H1 (cell line): ENCODE results near the gene SLC25A45. TPM values are rescaled to one million over a fixed set of nuclear protein-coding genes. Genes with fewer than 3 reads are reported as not detected.

ENCODE experiments used
- CTCF ChIA-PET: fragments of 300-600 bp; sonication (Branson Sonifier 250); formaldehyde crosslinking; loops from one replicate; lab custom pipeline; 2021; ENCODE audit not compliant: partially characterized antibody; lab: Charles Lee
- POLR2A ChIA-PET: fragments of 300-600 bp; sonication (Branson Sonifier 250); formaldehyde crosslinking; loops from one replicate; lab custom pipeline; 2021; ENCODE audit warnings: inconsistent platforms; ENCODE audit not compliant: partially characterized antibody; lab: Charles Lee
- DNase-seq, 2 experiments: peaks; one replicate each; pipeline versions ENCODE4 v3.0.0 to v3.0.0-alpha.2; 2010 to 2022; ENCODE audit warnings: low spot score in 2 of 2, low read depth in 1 of 2, mixed read lengths in 1 of 2
- FAIRE-seq: peaks from 2 replicates; lab custom pipeline; 2011; peaks lifted over from hg19 to GRCh38; lab: Jason Lieb, UNC
- H2AFZ ChIP-seq: 2 replicates; pipeline ENCODE4 v1.8.1; 2012; ENCODE audit warnings: low read length, inconsistent platforms
- H2AK5ac ChIP-seq: 2 replicates; pipeline ENCODE4 v1.6.1; 2013; ENCODE audit warnings: low read depth, low read length
- H2BK120ac ChIP-seq: replicated peaks from 2 replicates; pipeline ENCODE3; 2013; ENCODE audit warnings: low read depth, low read length, inconsistent platforms
- H2BK12ac ChIP-seq: 2 replicates; pipeline ENCODE4 v1.6.1; 2013; ENCODE audit warnings: low read depth, low read length
- H2BK15ac ChIP-seq: 2 replicates; pipeline ENCODE4 v1.6.1; 2013; ENCODE audit warnings: low read length
- H2BK20ac ChIP-seq: 2 replicates; pipeline ENCODE4 v1.6.1; 2013; ENCODE audit warnings: low read length
- H2BK5ac ChIP-seq: 2 replicates; pipeline ENCODE4 v1.6.1; 2013; ENCODE audit warnings: low read depth, low read length
- H3K14ac ChIP-seq: 2 replicates; pipeline ENCODE4 v1.6.1; 2013; ENCODE audit warnings: inconsistent platforms; ENCODE audit not compliant: insufficient read length
- H3K18ac ChIP-seq: 2 replicates; pipeline ENCODE4 v1.6.1; 2013; ENCODE audit warnings: low read length; ENCODE audit errors: extremely low read depth
- H3K23ac ChIP-seq: 2 replicates; pipeline ENCODE4 v1.6.1; 2013; ENCODE audit warnings: inconsistent platforms; ENCODE audit not compliant: insufficient read length
- H3K23me2 ChIP-seq: 2 replicates; pipeline ENCODE4 v1.6.1; 2013; ENCODE audit warnings: low read depth, low read length
- H3K27ac ChIP-seq: 2 replicates; pipeline ENCODE4 v1.6.1; 2011; ENCODE audit warnings: low read depth, low read length, inconsistent platforms
- H3K27me3 ChIP-seq, 4 experiments: replicated peaks in 1 of 4; 1 replicate in 1 of 4; 2 replicates in 3 of 4; pipeline versions ENCODE4 v1.6.1 to v1.8.1; 2011 to 2013; ENCODE audit warnings: low read length in 3 of 4, mild to moderate bottlenecking in 3 of 4, inconsistent platforms in 2 of 4, mixed read lengths in 2 of 4, moderate library complexity in 1 of 4; ENCODE audit not compliant: control insufficient read depth in 3 of 4, insufficient read depth in 3 of 4; ENCODE audit errors: extremely low read depth in 1 of 4
- H3K36me3 ChIP-seq, 4 experiments: 2 replicates each; pipeline versions ENCODE4 v1.6.1 to v1.8.1; 2011 to 2013; ENCODE audit warnings: mild to moderate bottlenecking in 4 of 4, low read length in 3 of 4, moderate library complexity in 2 of 4, control low read depth in 1 of 4, inconsistent platforms in 1 of 4; ENCODE audit not compliant: insufficient read depth in 4 of 4, control insufficient read depth in 2 of 4
- H3K4ac ChIP-seq: replicated peaks from 2 replicates; pipeline ENCODE3; 2013; ENCODE audit warnings: low read length, low read depth, mixed read lengths, inconsistent platforms; ENCODE audit not compliant: insufficient read length
- H3K4me1 ChIP-seq, 4 experiments: replicated peaks in 1 of 4; 1 replicate in 1 of 4; 2 replicates in 3 of 4; pipeline versions ENCODE4 v1.6.1 to v1.8.1; 2011 to 2013; ENCODE audit warnings: low read length in 3 of 4, inconsistent platforms in 2 of 4, mixed read lengths in 1 of 4; ENCODE audit not compliant: insufficient read depth in 4 of 4, control insufficient read depth in 3 of 4
- H3K4me2 ChIP-seq, 2 experiments: 2 replicates each; pipeline versions ENCODE4 v1.6.1 to v1.8.1; 2011 to 2013; ENCODE audit warnings: low read depth in 2 of 2, low read length in 2 of 2, control low read depth in 1 of 2, inconsistent platforms in 1 of 2, mild to moderate bottlenecking in 1 of 2; ENCODE audit not compliant: insufficient read depth in 1 of 2
- H3K4me3 ChIP-seq, 4 experiments: fragments of 200-600, 300-600 bp in 1 of 4; sonication (generic), shearing (Covaris generic), sonication (Bioruptor Twin) in 1 of 4; 2 replicates each; pipeline versions ENCODE4 v1.5.1 to v1.8.1; 2011 to 2016; ENCODE audit warnings: low read length in 4 of 4, low read depth in 3 of 4, control low read depth in 2 of 4, inconsistent platforms in 2 of 4, mild to moderate bottlenecking in 2 of 4, mixed read lengths in 1 of 4, moderate library complexity in 1 of 4; ENCODE audit not compliant: insufficient read depth in 2 of 4; ENCODE audit errors: extremely low read depth in 1 of 4
- H3K56ac ChIP-seq: replicated peaks from 2 replicates; pipeline ENCODE3; 2013; ENCODE audit warnings: low read depth, mild to moderate bottlenecking, mixed read lengths, low read length, inconsistent platforms; ENCODE audit not compliant: insufficient read length
- H3K79me1 ChIP-seq: 2 replicates; pipeline ENCODE4 v1.6.1; 2013; ENCODE audit warnings: low read depth, low read length, control low read depth
- H3K79me2 ChIP-seq, 2 experiments: 2 replicates each; pipeline versions ENCODE4 v1.6.1 to v1.8.1; 2012 to 2013; ENCODE audit warnings: low read length in 2 of 2, mild to moderate bottlenecking in 2 of 2, inconsistent platforms in 1 of 2; ENCODE audit not compliant: insufficient read depth in 2 of 2, control insufficient read depth in 1 of 2
- H3K9ac ChIP-seq, 4 experiments: replicated peaks in 1 of 4; 1 replicate in 1 of 4; 2 replicates in 3 of 4; pipeline versions ENCODE4 v1.6.1 to v1.8.1; 2011 to 2013; ENCODE audit warnings: low read depth in 3 of 4, low read length in 3 of 4, control low read depth in 2 of 4, mild to moderate bottlenecking in 2 of 4, moderate library complexity in 2 of 4, inconsistent platforms in 1 of 4; ENCODE audit errors: extremely low read depth in 1 of 4
- H3K9me3 ChIP-seq, 2 experiments: 2 replicates each; pipeline versions ENCODE4 v1.6.1 to v1.8.1; 2012 to 2013; ENCODE audit warnings: mild to moderate bottlenecking in 2 of 2, moderate library complexity in 2 of 2, control low read depth in 1 of 2, inconsistent platforms in 1 of 2, low read depth in 1 of 2, low read length in 1 of 2, mixed read lengths in 1 of 2; ENCODE audit not compliant: insufficient read depth in 2 of 2
- H4K20me1 ChIP-seq, 2 experiments: replicated peaks in 1 of 2; 2 replicates each; pipeline versions ENCODE3 to v1.8.1; 2011 to 2013; ENCODE audit warnings: inconsistent platforms in 2 of 2, low read length in 2 of 2, mild to moderate bottlenecking in 1 of 2; ENCODE audit not compliant: insufficient read depth in 2 of 2, control insufficient read depth in 1 of 2
- H4K5ac ChIP-seq: 2 replicates; pipeline ENCODE4 v1.6.1; 2013; ENCODE audit warnings: low read length, low read depth, mixed read lengths, inconsistent platforms; ENCODE audit not compliant: insufficient read length
- H4K8ac ChIP-seq: 2 replicates; pipeline ENCODE4 v1.8.0; 2013; ENCODE audit warnings: mild to moderate bottlenecking, moderate library complexity, low read length, inconsistent platforms; ENCODE audit not compliant: insufficient read depth; ENCODE audit errors: extremely low read depth
- H4K91ac ChIP-seq: replicated peaks from 2 replicates; pipeline ENCODE3; 2013; ENCODE audit warnings: low read length, mixed read lengths, inconsistent platforms; ENCODE audit not compliant: insufficient read length
- ASH2L ChIP-seq: fragments of 200-600, 300-600 bp; sonication (generic); IDR thresholded peaks from one replicate; pipeline ENCODE4 v1.7.1; 2017; ENCODE audit warnings: low read length
- EZH2 ChIP-seq: fragments of 200-600 bp; sonication (generic); IDR thresholded peaks from 2 replicates; pipeline ENCODE4 v1.7.1; 2012; ENCODE audit warnings: low read depth, mild to moderate bottlenecking, moderate library complexity, low read length, inconsistent platforms; ENCODE audit not compliant: severe bottlenecking
- KDM4A ChIP-seq: IDR thresholded peaks from one replicate; pipeline ENCODE4 v1.7.1; 2012; ENCODE audit warnings: low read depth, mild to moderate bottlenecking, moderate library complexity, low read length, inconsistent platforms; ENCODE audit not compliant: severe bottlenecking
- POU5F1 ChIP-seq: IDR thresholded peaks from 2 replicates; pipeline ENCODE4 v1.6.1; 2011; ENCODE audit warnings: low read depth, mild to moderate bottlenecking, low read length, moderate library complexity
- SIX5 ChIP-seq: IDR thresholded peaks from 2 replicates; pipeline ENCODE4 v1.6.1; 2011; ENCODE audit warnings: mild to moderate bottlenecking, low read depth, low read length
- YY1 ChIP-seq: IDR thresholded peaks from 2 replicates; pipeline ENCODE4 v1.6.1; 2011; ENCODE audit warnings: low read depth, mild to moderate bottlenecking, low read length
- WGBS, 2 experiments: shearing (Covaris generic) in 1 of 2; methylation state at CpG; one replicate each; pipeline versions ENCODE4 v1.1.6 to v1.1.7; 2013 to 2015; ENCODE audit warnings: low lambda C conversion rate in 2 of 2, mixed read lengths in 2 of 2, inconsistent platforms in 1 of 2, low coverage in 1 of 2, missing lambda C conversion rate in 1 of 2; ENCODE audit not compliant: insufficient replicate concordance in 2 of 2, insufficient coverage in 1 of 2, insufficient read length in 1 of 2; ENCODE audit errors: extremely low coverage in 1 of 2, missing lambda C conversion rate in 1 of 2; 5-methylcytosine and 5-hydroxymethylcytosine counted together
- polyA plus RNA-seq, 7 experiments: library from polyadenylated mRNA; depleted of rRNA in 3 of 7; stranded (reverse) in 5 of 7; unstranded in 2 of 7; fragments of >200 nt in 5 of 7; fragments of 200-250 nt in 2 of 7; gene quantifications; 1 replicate in 5 of 7; 2 replicates in 1 of 7; 4 replicates in 1 of 7; pipeline versions ENCODE4 v1.2.1 to v1.2.3, GENCODE V29; 2011 to 2013; ENCODE audit warnings: missing spikeins in 2 of 7, mixed read lengths in 2 of 7
- total RNA-seq: library from RNA; stranded (reverse); fragmentation: NEBNext Ultra II Directional; extraction: Animal tissue kit (Norgen Biotek cat#: 25700); gene quantifications from 2 replicates; pipeline ENCODE4 v1.2.1, GENCODE V29; 2021
- TF ChIP-seq, protein P1 (sequence below): IDR thresholded peaks from 2 replicates; pipeline ENCODE4 v1.6.1; 2011; ENCODE audit warnings: low read depth, mild to moderate bottlenecking, low read length; ENCODE audit not compliant: insufficient read depth
- TF ChIP-seq, protein P2 (sequence below): IDR thresholded peaks from 2 replicates; pipeline ENCODE4 v1.6.1; 2012; ENCODE audit warnings: inconsistent platforms
- TF ChIP-seq, protein P3 (sequence below): IDR thresholded peaks from 2 replicates; pipeline ENCODE4 v1.6.1; 2012; ENCODE audit warnings: inconsistent platforms

Gene SLC25A45
- total and polyA plus RNA-seq, 2 of the 8 experiments (the other 6 are each of a cell fraction or from before 2014, with no cell fraction given), result 0.54 to 0.59 TPM

DNA sequence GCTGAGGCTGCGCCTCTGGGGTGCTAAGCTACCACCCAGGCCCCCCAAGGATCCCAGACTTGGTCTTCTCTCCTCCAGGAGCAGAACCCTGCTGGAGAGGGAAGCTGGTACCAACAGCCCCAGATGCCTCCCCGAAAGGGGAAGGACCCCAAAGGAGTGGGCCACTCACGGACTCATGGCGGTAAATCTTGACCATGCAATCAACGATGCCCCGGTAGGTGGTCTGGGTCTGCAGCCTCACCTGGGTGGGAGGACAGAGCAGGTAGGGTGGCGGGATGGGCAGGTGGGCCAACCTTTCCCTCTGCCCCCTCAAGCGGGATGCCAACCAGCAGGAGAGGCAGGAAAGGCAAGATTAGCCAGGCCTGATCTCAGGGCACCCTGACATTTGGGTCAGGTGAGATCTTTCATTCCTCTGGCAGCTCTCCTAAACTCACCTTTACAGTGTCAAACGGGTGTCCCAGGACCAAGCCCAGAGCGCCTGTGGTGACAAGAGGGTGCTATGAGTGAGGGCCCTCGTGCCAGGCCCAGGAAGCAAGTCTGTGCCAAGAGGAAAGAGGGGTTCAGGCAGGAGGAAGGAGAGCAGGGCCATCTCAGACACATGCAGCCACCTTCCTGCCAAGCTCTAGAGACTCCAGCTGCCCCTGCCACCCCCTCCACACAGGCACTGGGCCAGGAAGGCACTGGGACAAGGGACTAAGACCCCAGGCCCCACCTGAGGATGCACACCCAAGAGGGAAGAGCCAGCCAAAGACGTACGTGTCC lies 2.6 kb downstream of the SLC25A45 start:
- H3K14ac ChIP-seq, result no peak overlapping the region
- no peaks in the 10 kb centered on the region for H3K9me3 ChIP-seq
- H4K20me1 ChIP-seq, result no peaks in the 10 kb centered on the region
- H2AFZ ChIP-seq, result no peak overlapping the region
- CTCF ChIA-PET, result interaction anchor here (0.6 to 5.2 kb wide), 23 partner anchors 8 to 902 kb away, joined by 3 to 30 read pairs (median 5); no protein-coding TSS in a partner anchor
- POLR2A ChIA-PET, result interaction anchor here (0.6 to 3.6 kb wide), 6 partner anchors 43 to 127 kb away, joined by 3 to 36 read pairs (median 4); partner anchors contain the start of genes CDC42EP2, MALAT1 and NEAT1
- H4K91ac ChIP-seq, result no peak overlapping the region
- H2BK120ac ChIP-seq, result no peak overlapping the region
- WGBS, 2 experiments, result 85% methylated on average over 13 of the region's 13 CpGs; no CpG with 5 or more reads in 1 of the 2 experiments
- no peaks in the 10 kb centered on the region for H3K79me2 ChIP-seq
- no peak overlapping the region for H3K18ac ChIP-seq
- H2BK15ac ChIP-seq, result no peak overlapping the region
- no peak overlapping the region for H3K4me3 ChIP-seq
- FAIRE-seq, result no peak
- no peaks in the 10 kb centered on the region for H3K27me3 ChIP-seq
- H3K23me2 ChIP-seq, result no peaks in the 10 kb centered on the region
- no peak for DNase-seq
- no peak overlapping the region for H3K4me2 ChIP-seq
- no peaks in the 10 kb centered on the region for H3K36me3 ChIP-seq
- H3K56ac ChIP-seq, result no peak overlapping the region
- peak overlapping the region; percentile 49 for H3K4ac ChIP-seq
- H2BK20ac ChIP-seq, result no peak overlapping the region
- H3K4me1 ChIP-seq, result peaks cover 0 to 12% (median 11%) of the 10 kb centered on the region in 4 experiments; a peak in 5 of 7 replicates
- H4K8ac ChIP-seq, result no peak overlapping the region
- H2AK5ac ChIP-seq, result no peak overlapping the region
- H3K23ac ChIP-seq, result no peak overlapping the region
- no peak overlapping the region for H4K5ac ChIP-seq
- no peak overlapping the region for H2BK12ac ChIP-seq
- no peaks in the 10 kb centered on the region for H3K79me1 ChIP-seq
- no peak overlapping the region for H3K27ac ChIP-seq
- no peak overlapping the region for H2BK5ac ChIP-seq
- H3K9ac ChIP-seq, result no peak overlapping the region
- TF ChIP-seq KDM4A, result no peak
- no peak for TF ChIP-seq EZH2
- no peak for TF ChIP-seq SIX5
- no peak for TF ChIP-seq YY1
- no peak for TF ChIP-seq POU5F1
- TF ChIP-seq, protein P1, sequence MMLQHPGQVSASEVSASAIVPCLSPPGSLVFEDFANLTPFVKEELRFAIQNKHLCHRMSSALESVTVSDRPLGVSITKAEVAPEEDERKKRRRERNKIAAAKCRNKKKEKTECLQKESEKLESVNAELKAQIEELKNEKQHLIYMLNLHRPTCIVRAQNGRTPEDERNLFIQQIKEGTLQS, result no peak
- no peak for TF ChIP-seq ASH2L
- TF ChIP-seq, protein P2, sequence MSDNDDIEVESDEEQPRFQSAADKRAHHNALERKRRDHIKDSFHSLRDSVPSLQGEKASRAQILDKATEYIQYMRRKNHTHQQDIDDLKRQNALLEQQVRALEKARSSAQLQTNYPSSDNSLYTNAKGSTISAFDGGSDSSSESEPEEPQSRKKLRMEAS, result no peak
- TF ChIP-seq, protein P3, sequence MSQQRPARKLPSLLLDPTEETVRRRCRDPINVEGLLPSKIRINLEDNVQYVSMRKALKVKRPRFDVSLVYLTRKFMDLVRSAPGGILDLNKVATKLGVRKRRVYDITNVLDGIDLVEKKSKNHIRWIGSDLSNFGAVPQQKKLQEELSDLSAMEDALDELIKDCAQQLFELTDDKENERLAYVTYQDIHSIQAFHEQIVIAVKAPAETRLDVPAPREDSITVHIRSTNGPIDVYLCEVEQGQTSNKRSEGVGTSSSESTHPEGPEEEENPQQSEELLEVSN, result no peak
